Measurements from ENCODE around the gene APOBEC3A. TPM values are rescaled to one million over a fixed set of nuclear protein-coding genes. Genes with fewer than 3 reads are reported as not detected.

APOBEC3A gene
- total and polyA plus RNA-seq, 2 of the 4 experiments (the other 2 are of a cell fraction), result not detected

DNA sequence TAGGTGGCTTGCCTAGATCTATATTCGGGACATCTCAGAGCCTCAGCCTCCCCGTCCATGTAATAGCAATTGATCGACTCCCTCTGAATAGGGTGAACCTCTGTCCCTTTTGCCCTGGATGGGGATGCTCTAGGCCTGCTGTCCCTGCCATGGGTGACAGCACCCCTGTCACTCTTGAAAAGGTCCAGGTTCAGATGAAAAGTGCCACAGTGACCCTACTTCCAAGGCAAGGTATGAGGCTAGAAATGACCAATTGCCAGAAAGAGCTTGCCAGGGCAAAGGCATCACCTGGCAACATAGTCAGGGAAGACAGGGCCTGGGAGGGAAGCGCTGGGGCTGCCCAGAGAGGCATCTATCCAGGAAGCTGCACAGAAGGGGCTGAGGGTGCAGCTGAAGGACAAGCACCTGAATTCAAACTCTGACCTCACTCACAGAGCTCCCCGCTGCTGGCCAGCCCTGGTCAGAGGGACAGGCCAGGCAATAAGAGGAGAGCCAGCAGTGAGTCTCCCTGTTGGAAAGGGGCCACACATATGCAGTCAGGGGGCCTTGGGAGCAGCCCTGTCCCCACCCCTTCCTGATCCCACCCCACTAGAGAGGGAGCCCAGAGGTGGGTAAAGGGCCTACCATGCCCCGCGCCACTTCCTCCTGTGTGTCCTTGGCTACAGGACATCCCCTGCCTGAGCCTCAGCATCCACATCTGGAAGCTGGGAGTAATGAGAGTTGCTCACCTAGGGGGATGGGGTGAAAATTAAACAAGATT, 9.0 kb upstream of the APOBEC3A start:
- H2AK9ac ChIP-seq (replicated peaks; ENCODE audit: low read depth, low read length, poor library complexity), result no peak overlapping the region
- H2BK5ac ChIP-seq (ENCODE audit: low read depth, low read length, poor library complexity, severe bottlenecking), result no peak overlapping the region
- H2BK120ac ChIP-seq (ENCODE audit: low read depth, low read length), result no peak overlapping the region
- H3K36me3 ChIP-seq (ENCODE audit: control insufficient read depth, insufficient read depth, low read length), result no peaks in the 10 kb centered on the region
- no peaks in the 10 kb centered on the region for H3K9me1 ChIP-seq (ENCODE audit: insufficient read depth, low read length)
- H3K4me3 ChIP-seq (ENCODE audit: insufficient read depth, low read depth, low read length), result no peak overlapping the region
- no peak overlapping the region for H3K18ac ChIP-seq (ENCODE audit: low read depth, low read length)
- WGBS, 2 experiments (ENCODE audit: extremely low coverage in 2 of 2, insufficient read length in 1 of 2), result no CpG with 5 or more reads among the region's 7 CpGs
- no peak overlapping the region for H4K8ac ChIP-seq (ENCODE audit: low read depth in 2 of 2, low read length in 2 of 2)
- H3K56ac ChIP-seq (ENCODE audit: extremely low read depth, insufficient read depth, low read length), result no peak overlapping the region
- intact Hi-C loops (cut with micrococcal nuclease), result no loop called here
- in situ Hi-C loops (cut with MboI; ENCODE audit: low sequenced_read_pairs), result no loop called here
- H2AK5ac ChIP-seq (ENCODE audit: low read depth, low read length), result no peak overlapping the region; the same call in 1 of the 2 replicates
- H2AFZ ChIP-seq (replicated peaks; ENCODE audit: low read length, poor library complexity), result no peak overlapping the region
- TF ChIP-seq CTCF (conservative IDR thresholded peaks at IDR 0.05; ENCODE audit: low read depth, low read length) (no peak), RAD21 (IDR thresholded peaks at IDR 0.05; ENCODE audit: low read length) (no peak), MAZ (IDR thresholded peaks at IDR 0.05; ENCODE audit: borderline replicate concordance, low read depth, low read length) (no peak), CEBPB (IDR thresholded peaks at IDR 0.05; ENCODE audit: low read depth, low read length) (no peak), ELK1 (IDR thresholded peaks at IDR 0.05; ENCODE audit: borderline replicate concordance, low read depth, low read length) (no peak), NFE2L2 (IDR thresholded peaks at IDR 0.05; ENCODE audit: low read depth, low read length) (no peak)
- ATAC-seq (ENCODE audit: low read depth), result no peak
- no peak overlapping the region for H2BK15ac ChIP-seq (ENCODE audit: low read depth, low read length)
- H3K79me1 ChIP-seq (ENCODE audit: low read depth in 1 of 2, low read length in 2 of 2), result no peaks in the 10 kb centered on the region
- 0 out of 2 replicates have a peak, but pooled peaks cover 1% of the 10 kb centered on the region for H3K9me3 ChIP-seq (ENCODE audit: control insufficient read depth, insufficient read depth, low read length)
- ChIA-PET CTCF (no interaction called here), POLR2A (ENCODE audit: unreplicated experiment) (interaction anchor here (0.5 kb wide), 1 partner anchor 45 kb away, joined by 3 read pairs; no protein-coding TSS in a partner anchor)
- H4K5ac ChIP-seq (ENCODE audit: low read depth, low read length), result no peak overlapping the region
- BruUV-seq (replicated peaks), result no TSS peak
- H4K20me1 ChIP-seq (ENCODE audit: insufficient read depth, low read length), result no peaks in the 10 kb centered on the region
- H3K9ac ChIP-seq (ENCODE audit: low read depth, low read length), result no peak overlapping the region
- no peak overlapping the region for H3K4ac ChIP-seq (ENCODE audit: low read depth, low read length)
- H3K4me2 ChIP-seq (ENCODE audit: low read depth, low read length), result no peak overlapping the region
- no peak overlapping the region for H2BK20ac ChIP-seq (ENCODE audit: low read depth, low read length)
- dilution Hi-C loops (cut with HindIII; ENCODE audit: low sequenced_read_pairs, unreplicated experiment), result no loop called here
- no peak overlapping the region for H3K23ac ChIP-seq (ENCODE audit: low read depth, low read length)
- DNase-seq, result no peak
- H4K91ac ChIP-seq (ENCODE audit: insufficient read depth, low read depth, low read length), result no peak overlapping the region
- peaks cover 78% of the 10 kb centered on the region for H3K27me3 ChIP-seq (ENCODE audit: control insufficient read depth, insufficient read depth, low read length)
- no peaks in the 10 kb centered on the region for H3K4me1 ChIP-seq (ENCODE audit: control insufficient read depth, insufficient read depth, low read length)
- H3K14ac ChIP-seq (replicated peaks; ENCODE audit: low read depth, low read length), result no peak overlapping the region
- no peak overlapping the region for H3K27ac ChIP-seq (ENCODE audit: insufficient read depth, low read length)
